H1 (cell line): Measurements from ENCODE around the gene HACD2. TPM values are rescaled to one million over a fixed set of nuclear protein-coding genes. Genes with fewer than 3 reads are reported as not detected.

Source experiments
- CTCF ChIA-PET: fragments of 300-600 bp; sonication (Branson Sonifier 250); formaldehyde crosslinking; loops from one replicate; lab custom pipeline; 2021; ENCODE audit not compliant: partially characterized antibody; lab: Charles Lee
- POLR2A ChIA-PET: fragments of 300-600 bp; sonication (Branson Sonifier 250); formaldehyde crosslinking; loops from one replicate; lab custom pipeline; 2021; ENCODE audit warnings: inconsistent platforms; ENCODE audit not compliant: partially characterized antibody; lab: Charles Lee
- DNase-seq, 2 experiments: peaks; one replicate each; pipeline versions ENCODE4 v3.0.0 to v3.0.0-alpha.2; 2010 to 2022; ENCODE audit warnings: low spot score in 2 of 2, low read depth in 1 of 2, mixed read lengths in 1 of 2
- FAIRE-seq: peaks from 2 replicates; lab custom pipeline; 2011; peaks lifted over from hg19 to GRCh38; lab: Jason Lieb, UNC
- H2AFZ ChIP-seq: 2 replicates; pipeline ENCODE4 v1.8.1; 2012; ENCODE audit warnings: low read length, inconsistent platforms
- H2AK5ac ChIP-seq: 2 replicates; pipeline ENCODE4 v1.6.1; 2013; ENCODE audit warnings: low read depth, low read length
- H2BK120ac ChIP-seq: replicated peaks from 2 replicates; pipeline ENCODE3; 2013; ENCODE audit warnings: low read depth, low read length, inconsistent platforms
- H2BK12ac ChIP-seq: 2 replicates; pipeline ENCODE4 v1.6.1; 2013; ENCODE audit warnings: low read depth, low read length
- H2BK15ac ChIP-seq: 2 replicates; pipeline ENCODE4 v1.6.1; 2013; ENCODE audit warnings: low read length
- H2BK20ac ChIP-seq: 2 replicates; pipeline ENCODE4 v1.6.1; 2013; ENCODE audit warnings: low read length
- H2BK5ac ChIP-seq: 2 replicates; pipeline ENCODE4 v1.6.1; 2013; ENCODE audit warnings: low read depth, low read length
- H3K14ac ChIP-seq: 2 replicates; pipeline ENCODE4 v1.6.1; 2013; ENCODE audit warnings: inconsistent platforms; ENCODE audit not compliant: insufficient read length
- H3K18ac ChIP-seq: 2 replicates; pipeline ENCODE4 v1.6.1; 2013; ENCODE audit warnings: low read length; ENCODE audit errors: extremely low read depth
- H3K23ac ChIP-seq: 2 replicates; pipeline ENCODE4 v1.6.1; 2013; ENCODE audit warnings: inconsistent platforms; ENCODE audit not compliant: insufficient read length
- H3K23me2 ChIP-seq: 2 replicates; pipeline ENCODE4 v1.6.1; 2013; ENCODE audit warnings: low read depth, low read length
- H3K27ac ChIP-seq: 2 replicates; pipeline ENCODE4 v1.6.1; 2011; ENCODE audit warnings: low read depth, low read length, inconsistent platforms
- H3K27me3 ChIP-seq, 4 experiments: replicated peaks in 1 of 4; 1 replicate in 1 of 4; 2 replicates in 3 of 4; pipeline versions ENCODE4 v1.6.1 to v1.8.1; 2011 to 2013; ENCODE audit warnings: low read length in 3 of 4, mild to moderate bottlenecking in 3 of 4, inconsistent platforms in 2 of 4, mixed read lengths in 2 of 4, moderate library complexity in 1 of 4; ENCODE audit not compliant: control insufficient read depth in 3 of 4, insufficient read depth in 3 of 4; ENCODE audit errors: extremely low read depth in 1 of 4
- H3K36me3 ChIP-seq, 4 experiments: 2 replicates each; pipeline versions ENCODE4 v1.6.1 to v1.8.1; 2011 to 2013; ENCODE audit warnings: mild to moderate bottlenecking in 4 of 4, low read length in 3 of 4, moderate library complexity in 2 of 4, control low read depth in 1 of 4, inconsistent platforms in 1 of 4; ENCODE audit not compliant: insufficient read depth in 4 of 4, control insufficient read depth in 2 of 4
- H3K4ac ChIP-seq: replicated peaks from 2 replicates; pipeline ENCODE3; 2013; ENCODE audit warnings: low read length, low read depth, mixed read lengths, inconsistent platforms; ENCODE audit not compliant: insufficient read length
- H3K4me1 ChIP-seq, 4 experiments: replicated peaks in 1 of 4; 1 replicate in 1 of 4; 2 replicates in 3 of 4; pipeline versions ENCODE4 v1.6.1 to v1.8.1; 2011 to 2013; ENCODE audit warnings: low read length in 3 of 4, inconsistent platforms in 2 of 4, mixed read lengths in 1 of 4; ENCODE audit not compliant: insufficient read depth in 4 of 4, control insufficient read depth in 3 of 4
- H3K4me2 ChIP-seq, 2 experiments: 2 replicates each; pipeline versions ENCODE4 v1.6.1 to v1.8.1; 2011 to 2013; ENCODE audit warnings: low read depth in 2 of 2, low read length in 2 of 2, control low read depth in 1 of 2, inconsistent platforms in 1 of 2, mild to moderate bottlenecking in 1 of 2; ENCODE audit not compliant: insufficient read depth in 1 of 2
- H3K4me3 ChIP-seq, 4 experiments: fragments of 200-600, 300-600 bp in 1 of 4; sonication (generic), shearing (Covaris generic), sonication (Bioruptor Twin) in 1 of 4; 2 replicates each; pipeline versions ENCODE4 v1.5.1 to v1.8.1; 2011 to 2016; ENCODE audit warnings: low read length in 4 of 4, low read depth in 3 of 4, control low read depth in 2 of 4, inconsistent platforms in 2 of 4, mild to moderate bottlenecking in 2 of 4, mixed read lengths in 1 of 4, moderate library complexity in 1 of 4; ENCODE audit not compliant: insufficient read depth in 2 of 4; ENCODE audit errors: extremely low read depth in 1 of 4
- H3K56ac ChIP-seq: replicated peaks from 2 replicates; pipeline ENCODE3; 2013; ENCODE audit warnings: low read depth, mild to moderate bottlenecking, mixed read lengths, low read length, inconsistent platforms; ENCODE audit not compliant: insufficient read length
- H3K79me1 ChIP-seq: 2 replicates; pipeline ENCODE4 v1.6.1; 2013; ENCODE audit warnings: low read depth, low read length, control low read depth
- H3K79me2 ChIP-seq, 2 experiments: 2 replicates each; pipeline versions ENCODE4 v1.6.1 to v1.8.1; 2012 to 2013; ENCODE audit warnings: low read length in 2 of 2, mild to moderate bottlenecking in 2 of 2, inconsistent platforms in 1 of 2; ENCODE audit not compliant: insufficient read depth in 2 of 2, control insufficient read depth in 1 of 2
- H3K9ac ChIP-seq, 4 experiments: replicated peaks in 1 of 4; 1 replicate in 1 of 4; 2 replicates in 3 of 4; pipeline versions ENCODE4 v1.6.1 to v1.8.1; 2011 to 2013; ENCODE audit warnings: low read depth in 3 of 4, low read length in 3 of 4, control low read depth in 2 of 4, mild to moderate bottlenecking in 2 of 4, moderate library complexity in 2 of 4, inconsistent platforms in 1 of 4; ENCODE audit errors: extremely low read depth in 1 of 4
- H3K9me3 ChIP-seq, 2 experiments: 2 replicates each; pipeline versions ENCODE4 v1.6.1 to v1.8.1; 2012 to 2013; ENCODE audit warnings: mild to moderate bottlenecking in 2 of 2, moderate library complexity in 2 of 2, control low read depth in 1 of 2, inconsistent platforms in 1 of 2, low read depth in 1 of 2, low read length in 1 of 2, mixed read lengths in 1 of 2; ENCODE audit not compliant: insufficient read depth in 2 of 2
- H4K20me1 ChIP-seq, 2 experiments: replicated peaks in 1 of 2; 2 replicates each; pipeline versions ENCODE3 to v1.8.1; 2011 to 2013; ENCODE audit warnings: inconsistent platforms in 2 of 2, low read length in 2 of 2, mild to moderate bottlenecking in 1 of 2; ENCODE audit not compliant: insufficient read depth in 2 of 2, control insufficient read depth in 1 of 2
- H4K5ac ChIP-seq: 2 replicates; pipeline ENCODE4 v1.6.1; 2013; ENCODE audit warnings: low read length, low read depth, mixed read lengths, inconsistent platforms; ENCODE audit not compliant: insufficient read length
- H4K8ac ChIP-seq: 2 replicates; pipeline ENCODE4 v1.8.0; 2013; ENCODE audit warnings: mild to moderate bottlenecking, moderate library complexity, low read length, inconsistent platforms; ENCODE audit not compliant: insufficient read depth; ENCODE audit errors: extremely low read depth
- H4K91ac ChIP-seq: replicated peaks from 2 replicates; pipeline ENCODE3; 2013; ENCODE audit warnings: low read length, mixed read lengths, inconsistent platforms; ENCODE audit not compliant: insufficient read length
- ASH2L ChIP-seq: fragments of 200-600, 300-600 bp; sonication (generic); IDR thresholded peaks from one replicate; pipeline ENCODE4 v1.7.1; 2017; ENCODE audit warnings: low read length
- BACH1 ChIP-seq: IDR thresholded peaks from 2 replicates; pipeline ENCODE4 v1.6.1; 2012; ENCODE audit warnings: low read length, improper control_type of control experiment
- CHD1 ChIP-seq: IDR thresholded peaks from 2 replicates; pipeline ENCODE4 v1.6.1; 2012; ENCODE audit warnings: low read depth, low read length, improper control_type of control experiment
- CTBP2 ChIP-seq: IDR thresholded peaks from 2 replicates; pipeline ENCODE4 v1.7.0; 2011; ENCODE audit warnings: borderline replicate concordance, mild to moderate bottlenecking, moderate library complexity, mixed read lengths, low read length; ENCODE audit not compliant: insufficient read depth, insufficient read length
- HDAC2 ChIP-seq, 2 experiments: fragments of 300-600 bp in 1 of 2; sonication (generic) in 1 of 2; IDR thresholded peaks; 2 replicates each; pipeline ENCODE4 v1.6.1; 2011 to 2012; ENCODE audit warnings: low read depth in 2 of 2, low read length in 2 of 2, mild to moderate bottlenecking in 2 of 2, moderate library complexity in 2 of 2, borderline replicate concordance in 1 of 2, inconsistent platforms in 1 of 2
- JUND ChIP-seq: IDR thresholded peaks from 2 replicates; pipeline ENCODE4 v1.6.1; 2011; ENCODE audit warnings: mild to moderate bottlenecking, improper control_type of control experiment, low read length
- KDM5A ChIP-seq: fragments of 200-600 bp; IDR thresholded peaks from 2 replicates; pipeline ENCODE4 v1.7.1; 2012; ENCODE audit warnings: mild to moderate bottlenecking, low read length, inconsistent platforms, mixed read lengths
- MAFK ChIP-seq: IDR thresholded peaks from 2 replicates; pipeline ENCODE4 v1.6.1; 2012; ENCODE audit warnings: low read depth, mild to moderate bottlenecking, improper control_type of control experiment, low read length
- NANOG ChIP-seq: IDR thresholded peaks from 2 replicates; pipeline ENCODE4 v1.6.1; 2011; ENCODE audit warnings: low read length, low read depth, mild to moderate bottlenecking, inconsistent platforms; ENCODE audit not compliant: insufficient read depth, poor library complexity, severe bottlenecking
- SIRT6 ChIP-seq: IDR thresholded peaks from one replicate; pipeline ENCODE4 v1.7.1; 2012; ENCODE audit warnings: low read length, inconsistent platforms
- SP4 ChIP-seq: IDR thresholded peaks from 2 replicates; pipeline ENCODE4 v1.6.1; 2012; ENCODE audit warnings: low read length, inconsistent platforms
- TAF1 ChIP-seq: IDR thresholded peaks from 2 replicates; pipeline ENCODE4 v1.6.1; 2011; ENCODE audit warnings: mild to moderate bottlenecking, low read depth, low read length
- TAF7 ChIP-seq: optimal IDR thresholded peaks from 2 replicates; pipeline ENCODE3; 2011; ENCODE audit warnings: low read depth, mild to moderate bottlenecking, inconsistent platforms, low read length, moderate library complexity, borderline replicate concordance
- WGBS, 2 experiments: shearing (Covaris generic) in 1 of 2; methylation state at CpG; one replicate each; pipeline versions ENCODE4 v1.1.6 to v1.1.7; 2013 to 2015; ENCODE audit warnings: low lambda C conversion rate in 2 of 2, mixed read lengths in 2 of 2, inconsistent platforms in 1 of 2, low coverage in 1 of 2, missing lambda C conversion rate in 1 of 2; ENCODE audit not compliant: insufficient replicate concordance in 2 of 2, insufficient coverage in 1 of 2, insufficient read length in 1 of 2; ENCODE audit errors: extremely low coverage in 1 of 2, missing lambda C conversion rate in 1 of 2; 5-methylcytosine and 5-hydroxymethylcytosine counted together
- polyA plus RNA-seq, 7 experiments: library from polyadenylated mRNA; depleted of rRNA in 3 of 7; stranded (reverse) in 5 of 7; unstranded in 2 of 7; fragments of >200 nt in 5 of 7; fragments of 200-250 nt in 2 of 7; gene quantifications; 1 replicate in 5 of 7; 2 replicates in 1 of 7; 4 replicates in 1 of 7; pipeline versions ENCODE4 v1.2.1 to v1.2.3, GENCODE V29; 2011 to 2013; ENCODE audit warnings: missing spikeins in 2 of 7, mixed read lengths in 2 of 7
- total RNA-seq: library from RNA; stranded (reverse); fragmentation: NEBNext Ultra II Directional; extraction: Animal tissue kit (Norgen Biotek cat#: 25700); gene quantifications from 2 replicates; pipeline ENCODE4 v1.2.1, GENCODE V29; 2021

The HACD2 gene
- total and polyA plus RNA-seq, 2 of the 8 experiments (the other 6 are each of a cell fraction or from before 2014, with no cell fraction given): 24.9 to 31.2 TPM

DNA sequence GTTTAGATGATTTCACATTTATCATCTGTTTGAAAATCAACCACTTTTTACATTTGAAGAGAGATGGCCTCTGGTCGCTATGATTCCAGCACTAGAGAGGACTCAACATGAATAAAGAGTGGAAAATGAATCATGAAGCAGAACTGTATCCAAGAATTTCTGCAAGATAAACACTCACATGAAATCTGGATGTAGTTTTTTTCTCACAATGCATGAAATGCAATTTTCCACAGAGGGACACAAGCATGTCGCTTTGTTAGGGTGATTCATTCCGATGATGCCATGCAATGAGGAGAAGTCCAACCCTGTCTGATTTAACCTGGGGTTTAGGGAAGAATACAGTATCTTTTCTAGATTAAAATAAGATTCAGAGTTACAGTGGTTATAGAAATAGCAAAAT lies 85.5 kb downstream of the HACD2 start:
- H4K5ac ChIP-seq: no peak overlapping the region
- H3K27ac ChIP-seq: no peak overlapping the region
- H4K20me1 ChIP-seq: peaks cover 2 to 4% of the 10 kb centered on the region in 2 experiments
- H3K4me2 ChIP-seq: no peak overlapping the region
- H3K23me2 ChIP-seq: no peaks in the 10 kb centered on the region
- H3K27me3 ChIP-seq: no peaks in the 10 kb centered on the region; a peak in 2 of 7 replicates
- DNase-seq: no peak
- no peak overlapping the region for H3K9ac ChIP-seq
- H2BK12ac ChIP-seq: no peak overlapping the region
- no peak overlapping the region for H3K4ac ChIP-seq
- H4K91ac ChIP-seq: no peak overlapping the region
- no peak overlapping the region for H2AFZ ChIP-seq
- no peak overlapping the region for H3K14ac ChIP-seq
- no peaks in the 10 kb centered on the region for H3K79me1 ChIP-seq
- H2BK5ac ChIP-seq: no peak overlapping the region
- no peak overlapping the region for H3K56ac ChIP-seq
- peaks cover 0 to 6% (median 0%) of the 10 kb centered on the region in 4 experiments; a peak in 3 of 8 replicates for H3K36me3 ChIP-seq
- no peak overlapping the region for H2BK15ac ChIP-seq
- ChIA-PET CTCF (interaction anchor here (1.1 to 1.5 kb wide), 5 partner anchors 10 to 170 kb away, joined by 3 to 12 read pairs (median 5); no protein-coding TSS in a partner anchor), POLR2A (no interaction called here)
- H3K9me3 ChIP-seq: no peaks in the 10 kb centered on the region
- no peak overlapping the region for H3K18ac ChIP-seq
- no peaks in the 10 kb centered on the region for H3K4me1 ChIP-seq
- H3K79me2 ChIP-seq: no peaks in the 10 kb centered on the region
- FAIRE-seq: no peak
- no peak overlapping the region for H2BK20ac ChIP-seq
- WGBS, 2 experiments: 91% methylated on average over 3 of the region's 3 CpGs; no CpG with 5 or more reads in 1 of the 2 experiments
- no peak overlapping the region for H3K4me3 ChIP-seq
- H4K8ac ChIP-seq: no peak overlapping the region
- no peak overlapping the region for H2AK5ac ChIP-seq
- H2BK120ac ChIP-seq: no peak overlapping the region
- no peak overlapping the region for H3K23ac ChIP-seq
- TF ChIP-seq TAF7 (no peak), CTBP2 (no peak), ASH2L (no peak), BACH1 (no peak), NANOG (no peak), TAF1 (no peak), HDAC2 (IDR thresholded peaks at IDR 0.05; ENCODE audit: borderline replicate concordance in 1 of 2, low read depth in 2 of 2, low read length in 2 of 2) (no peak), SIRT6 (no peak), KDM5A (no peak), SP4 (no peak), MAFK (no peak), JUND (no peak), CHD1 (no peak)
